Gastroesophageal sphincter (tissue), 4 donors: ENCODE measurements around the gene VPS13C. TPM values are rescaled to one million over a fixed set of nuclear protein-coding genes. Genes with fewer than 3 reads are reported as not detected.
"Not testable (repeated sequence)": the region's sequence is repeated elsewhere in the genome, so short reads cannot be mapped to it uniquely, and the experiment has no call there.

ENCODE experiments used
- ATAC-seq: fragments of 150-250 bp; one replicate; pipeline ENCODE4 v1.9.1; 2016; ENCODE audit warnings: mild to moderate bottlenecking, moderate library complexity
- H3K27ac ChIP-seq, 4 donors: fragments of 200-600 bp; sonication (generic) in 3 of 4; 1 replicate in 3 of 4; 2 replicates in 1 of 4; pipeline ENCODE4 v1.5.1; 2016 to 2019
- H3K27me3 ChIP-seq: fragments of 200-600 bp; sonication (generic); one replicate; pipeline ENCODE4 v1.5.1; 2019
- H3K36me3 ChIP-seq, 2 donors: fragments of 200-600 bp; sonication (generic); one replicate each; pipeline ENCODE4 v1.5.1; 2019; ENCODE audit warnings: control low read depth in 1 of 2
- H3K4me1 ChIP-seq, 3 donors: fragments of 200-600 bp; sonication (generic); 1 replicate in 2 of 3; 2 replicates in 1 of 3; pipeline ENCODE4 v1.5.1; 2016 to 2019; ENCODE audit warnings: control low read depth in 2 of 3
- H3K4me3 ChIP-seq, 2 donors: fragments of 200-600 bp; sonication (generic); one replicate each; pipeline ENCODE4 v1.5.1; 2019; ENCODE audit warnings: mild to moderate bottlenecking in 1 of 2, moderate library complexity in 1 of 2
- H3K9me3 ChIP-seq, 3 donors: fragments of 200-600 bp; sonication (generic); one replicate each; pipeline ENCODE4 v1.5.1; 2017 to 2019; ENCODE audit warnings: control low read depth in 2 of 3
- EP300 ChIP-seq: sonication (generic); formaldehyde crosslinking; IDR thresholded peaks from one replicate; pipeline ENCODE4 v1.6.1; 2017; ENCODE audit warnings: antibody characterized with exemption, mild to moderate bottlenecking
- POLR2A ChIP-seq, 2 donors: fragments of 450-650 bp; IDR thresholded peaks; one replicate each; pipeline ENCODE4 v1.6.1; 2017; ENCODE audit warnings: antibody characterized with exemption in 2 of 2, mild to moderate bottlenecking in 2 of 2, moderate library complexity in 1 of 2
- POLR2AphosphoS5 ChIP-seq: sonication (generic); formaldehyde crosslinking; IDR thresholded peaks from one replicate; pipeline ENCODE4 v1.6.1; 2017; ENCODE audit warnings: antibody characterized with exemption
- WGBS, 2 donors: methylation state at CpG; one replicate each; pipeline ENCODE4 v1.1.5; 2018; ENCODE audit warnings: low coverage in 1 of 2; 5-methylcytosine and 5-hydroxymethylcytosine counted together
- total RNA-seq, 4 donors: library from RNA; depleted of rRNA; stranded (reverse); fragments of >200 nt; gene quantifications; one replicate each; pipeline ENCODE4 v1.1.0, GENCODE V29; 2016
- TF ChIP-seq, protein P1 (sequence below), 4 experiments: fragments of 200-600 bp in 2 of 4; fragments of 450-650 bp in 2 of 4; sonication (generic) in 1 of 4; IDR thresholded peaks; one replicate each; pipeline ENCODE4 v1.5.1; 2017 to 2019; ENCODE audit warnings: antibody characterized with exemption in 4 of 4, mild to moderate bottlenecking in 2 of 4, moderate library complexity in 2 of 4

VPS13C gene
- total RNA-seq, 4 donors from 2014 or later, result 62.2 to 108 (median 83.4) TPM

DNA sequence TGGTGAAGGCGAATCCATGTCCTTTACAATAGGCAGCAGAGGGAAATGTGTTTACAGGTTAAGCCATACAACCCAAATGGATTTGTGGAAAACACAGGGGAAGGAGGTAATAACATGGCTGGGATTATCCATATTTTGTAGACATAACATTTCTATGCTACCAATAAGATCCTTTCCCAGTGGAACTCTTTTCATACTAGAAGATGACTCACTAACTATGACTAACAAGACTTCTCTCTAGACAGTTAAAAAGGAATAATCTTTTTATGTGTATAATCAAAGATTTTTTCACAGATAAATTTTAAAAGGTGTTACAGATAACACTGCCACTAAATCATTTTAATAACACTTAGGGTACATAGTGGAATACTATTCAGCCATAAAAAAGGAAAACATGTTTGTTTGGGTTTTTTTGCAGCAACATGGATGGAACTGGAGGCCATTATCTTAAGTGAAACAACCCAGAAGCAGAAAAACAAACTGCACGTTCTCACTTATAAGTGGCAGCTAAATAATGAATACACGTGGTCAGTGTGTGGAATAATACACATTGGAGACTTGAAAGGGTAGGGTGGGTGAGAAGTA, 39.6 kb downstream of the VPS13C start:
- TF ChIP-seq POLR2AphosphoS5 (no peak), POLR2A (IDR thresholded peaks at IDR 0.05) (no peak), EP300 (no peak)
- TF ChIP-seq, protein P1, sequence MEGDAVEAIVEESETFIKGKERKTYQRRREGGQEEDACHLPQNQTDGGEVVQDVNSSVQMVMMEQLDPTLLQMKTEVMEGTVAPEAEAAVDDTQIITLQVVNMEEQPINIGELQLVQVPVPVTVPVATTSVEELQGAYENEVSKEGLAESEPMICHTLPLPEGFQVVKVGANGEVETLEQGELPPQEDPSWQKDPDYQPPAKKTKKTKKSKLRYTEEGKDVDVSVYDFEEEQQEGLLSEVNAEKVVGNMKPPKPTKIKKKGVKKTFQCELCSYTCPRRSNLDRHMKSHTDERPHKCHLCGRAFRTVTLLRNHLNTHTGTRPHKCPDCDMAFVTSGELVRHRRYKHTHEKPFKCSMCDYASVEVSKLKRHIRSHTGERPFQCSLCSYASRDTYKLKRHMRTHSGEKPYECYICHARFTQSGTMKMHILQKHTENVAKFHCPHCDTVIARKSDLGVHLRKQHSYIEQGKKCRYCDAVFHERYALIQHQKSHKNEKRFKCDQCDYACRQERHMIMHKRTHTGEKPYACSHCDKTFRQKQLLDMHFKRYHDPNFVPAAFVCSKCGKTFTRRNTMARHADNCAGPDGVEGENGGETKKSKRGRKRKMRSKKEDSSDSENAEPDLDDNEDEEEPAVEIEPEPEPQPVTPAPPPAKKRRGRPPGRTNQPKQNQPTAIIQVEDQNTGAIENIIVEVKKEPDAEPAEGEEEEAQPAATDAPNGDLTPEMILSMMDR (IDR thresholded peaks at IDR 0.05), result no peak
- H3K4me3 ChIP-seq, result no peak overlapping the region
- no peak for ATAC-seq
- H3K4me1 ChIP-seq, result no peaks in the 10 kb centered on the region
- WGBS, 2 donors, result 78 to 94% methylated on average over 3 of the region's 3 CpGs
- no peak overlapping the region for H3K27ac ChIP-seq
- no peaks in the 10 kb centered on the region for H3K9me3 ChIP-seq
- H3K27me3 ChIP-seq, result no peaks in the 10 kb centered on the region
- peaks cover 0 to 44% of the 10 kb centered on the region in 2 donors for H3K36me3 ChIP-seq

DNA sequence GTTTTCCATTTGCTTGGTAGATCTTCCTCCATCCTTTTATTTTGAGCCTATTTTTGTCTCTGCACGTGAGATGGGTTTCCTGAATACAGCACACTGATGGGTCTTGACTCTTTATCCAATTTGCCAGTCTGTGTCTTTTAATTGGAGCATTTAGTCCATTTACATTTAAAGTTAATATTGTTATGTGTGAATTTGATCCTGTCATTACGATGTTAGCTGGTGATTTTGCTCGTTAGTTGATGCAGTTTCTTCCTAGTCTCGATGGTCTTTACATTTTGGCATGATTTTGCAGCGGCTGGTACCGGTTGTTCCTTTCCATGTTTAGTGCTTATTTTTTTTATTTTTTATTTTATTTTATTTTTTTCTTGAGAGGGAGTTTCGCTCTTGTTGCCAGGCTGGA, 54.9 kb downstream of the VPS13C start:
- H3K9me3 ChIP-seq, H3K27me3 ChIP-seq, H3K4me3 ChIP-seq, H3K4me1 ChIP-seq, H3K27ac ChIP-seq, ATAC-seq: not testable (repeated sequence)
- H3K36me3 ChIP-seq, result peaks cover 0 to 50% of the 10 kb centered on the region in 2 donors
- 93% methylated on average over 6 of the region's 7 CpGs; no CpG with 5 or more reads in 1 of the 2 donors for WGBS, 2 donors

DNA sequence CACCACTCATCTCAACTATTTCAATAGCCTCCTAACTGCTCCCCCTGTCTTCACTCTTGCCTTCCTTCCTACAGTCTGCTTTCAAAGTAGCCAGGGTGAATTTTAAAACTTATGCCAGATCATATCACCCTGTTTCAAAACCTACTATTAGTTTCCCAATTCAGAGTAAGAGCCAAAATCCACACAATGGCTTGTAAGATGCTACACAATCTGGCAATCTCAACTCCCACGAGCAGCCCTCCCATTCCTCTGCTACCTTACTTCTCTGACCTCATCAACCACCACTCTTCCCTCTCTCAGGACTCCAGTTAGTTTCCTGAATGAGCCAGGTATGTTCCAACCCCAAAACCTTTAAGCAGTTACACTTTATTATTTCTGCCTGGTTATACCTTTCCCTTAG, 62.5 kb downstream of the VPS13C start:
- H3K4me1 ChIP-seq, result no peaks in the 10 kb centered on the region
- peaks cover 0 to 47% of the 10 kb centered on the region in 2 donors for H3K36me3 ChIP-seq
- H3K27me3 ChIP-seq, result no peaks in the 10 kb centered on the region
- no peak overlapping the region for H3K27ac ChIP-seq
- no peak overlapping the region for H3K4me3 ChIP-seq
- no peak for ATAC-seq
- H3K9me3 ChIP-seq, result peaks cover 0 to 4% (median 0%) of the 10 kb centered on the region in 3 donors
- WGBS, 2 donors, result 76 to 80% methylated on average over 1 of the region's 1 CpG
- TF ChIP-seq POLR2AphosphoS5 (no peak), POLR2A (IDR thresholded peaks at IDR 0.05) (no peak), EP300 (no peak)
- TF ChIP-seq, protein P1 (IDR thresholded peaks at IDR 0.05), result no peak

DNA sequence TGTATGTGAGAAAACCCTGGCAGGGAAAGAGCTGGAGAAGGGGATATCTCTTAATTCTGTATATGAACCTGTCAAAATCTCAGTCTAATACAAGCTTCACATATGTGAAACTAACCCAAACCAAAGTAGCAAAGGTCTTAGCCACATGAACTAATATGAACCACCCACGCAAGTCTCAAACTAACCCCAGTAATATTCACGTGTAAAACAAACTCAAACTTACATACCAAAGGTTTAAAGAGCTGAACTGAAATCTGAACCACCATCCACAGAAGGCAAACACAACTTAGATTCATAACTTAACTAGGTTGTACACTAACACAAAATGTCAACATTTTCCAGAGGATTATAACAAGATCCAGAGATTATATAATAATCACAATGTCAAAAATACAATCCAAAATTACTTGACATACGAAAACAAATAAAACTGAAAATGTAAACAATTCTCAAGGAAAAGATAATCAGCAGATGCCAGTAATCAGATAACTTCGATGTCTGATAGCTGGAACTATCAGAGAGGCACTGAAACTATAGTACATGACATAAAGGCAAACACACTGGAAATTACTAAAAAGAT, 64.1 kb downstream of the VPS13C start:
- Histone ChIP-seq H3K36me3 (peaks cover 0 to 52% of the 10 kb centered on the region in 2 donors), H3K27me3 (no peaks in the 10 kb centered on the region), H3K4me1 (no peaks in the 10 kb centered on the region), H3K27ac (no peak overlapping the region), H3K9me3 (peaks cover 0 to 4% (median 0%) of the 10 kb centered on the region in 3 donors), H3K4me3 (no peak overlapping the region)
- TF ChIP-seq EP300, result no peak
- no peak for TF ChIP-seq POLR2A (IDR thresholded peaks at IDR 0.05)
- TF ChIP-seq, protein P1 (IDR thresholded peaks at IDR 0.05), result no peak
- no peak for TF ChIP-seq POLR2AphosphoS5
- 87 to 89% methylated on average over 4 of the region's 4 CpGs for WGBS, 2 donors
- no peak for ATAC-seq

DNA sequence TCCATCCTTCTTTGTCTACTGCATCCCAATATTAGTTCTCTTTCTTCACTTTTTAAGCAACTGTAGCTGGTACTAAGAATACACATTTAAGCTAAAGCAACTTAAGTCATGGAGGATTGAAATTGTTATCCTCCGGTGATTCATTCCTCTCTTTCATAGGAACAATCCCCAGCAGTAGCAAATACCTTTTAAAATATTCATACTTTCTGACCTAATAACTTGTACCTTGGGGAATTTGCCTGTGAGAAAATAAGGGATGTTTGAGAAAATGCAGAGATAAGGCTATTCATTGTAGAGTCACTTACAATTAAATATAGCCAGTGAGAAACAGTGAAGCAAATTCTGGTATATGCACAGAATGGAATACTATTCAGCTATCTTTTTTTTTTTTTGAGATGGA, 66.0 kb downstream of the VPS13C start:
- WGBS, 2 donors, result 63 to 75% methylated on average over 1 of the region's 1 CpG
- Histone ChIP-seq H3K27ac (no peak overlapping the region), H3K4me3 (no peak overlapping the region), H3K9me3 (peaks cover 0 to 4% (median 0%) of the 10 kb centered on the region in 3 donors), H3K4me1 (no peaks in the 10 kb centered on the region), H3K36me3 (peaks cover 0 to 66% of the 10 kb centered on the region in 2 donors), H3K27me3 (no peaks in the 10 kb centered on the region)
- ATAC-seq, result no peak
- TF ChIP-seq EP300, result no peak
- TF ChIP-seq POLR2AphosphoS5, result no peak
- TF ChIP-seq, protein P1 (IDR thresholded peaks at IDR 0.05), result no peak
- TF ChIP-seq POLR2A (IDR thresholded peaks at IDR 0.05), result no peak
